Panc1 (cell line): ENCODE measurements around the gene PITPNM2. TPM values are rescaled to one million over a fixed set of nuclear protein-coding genes. Genes with fewer than 3 reads are reported as not detected.

Experiments used
- ATAC-seq: fragments of 200-7000 bp; cut with Tn5 transposase; 2 replicates; pipeline ENCODE4 v1.9.1; 2020; ENCODE audit warnings: mild to moderate bottlenecking, moderate library complexity
- BruUV-seq: library from RNA; stranded (reverse); fragments of 400-500 nt; replicated peaks from 2 replicates; lab custom pipeline; 2021; lab: Mats Ljungman, UMichigan
- CTCF ChIA-PET: fragments of 300-600 bp; sonication (Branson Sonifier 250); formaldehyde crosslinking; loops from one replicate; lab custom pipeline; 2022; ENCODE audit warnings: antibody characterized with exemption; lab: Charles Lee
- POLR2A ChIA-PET: fragments of 300-600 bp; sonication (Branson Sonifier 250); formaldehyde crosslinking; loops from one replicate; lab custom pipeline; 2022; ENCODE audit warnings: antibody characterized with exemption; lab: Charles Lee
- DNase-seq: peaks from one replicate; pipeline ENCODE4 v3.0.0-alpha.2; 2010; ENCODE audit warnings: low read depth, low spot score
- H3K27ac ChIP-seq: 2 replicates; pipeline ENCODE4 v1.5.1; 2011; ENCODE audit warnings: mild to moderate bottlenecking, low read length, inconsistent platforms
- H3K27me3 ChIP-seq: fragments of 200-500 bp; sonication (Bioruptor generic); 2 replicates; pipeline ENCODE4 v1.6.0; 2014; ENCODE audit warnings: low read length, inconsistent platforms; ENCODE audit not compliant: control insufficient read depth, insufficient read depth
- H3K36me3 ChIP-seq: fragments of 200-500 bp; sonication (Bioruptor generic); 2 replicates; pipeline ENCODE4 v1.5.1; 2014; ENCODE audit warnings: inconsistent platforms, mild to moderate bottlenecking, low read length, moderate library complexity; ENCODE audit not compliant: control insufficient read depth, insufficient read depth
- H3K4me1 ChIP-seq: 2 replicates; pipeline ENCODE4 v1.5.1; 2011; ENCODE audit warnings: inconsistent platforms, mild to moderate bottlenecking, low read length, moderate library complexity; ENCODE audit not compliant: control insufficient read depth, insufficient read depth
- H3K4me3 ChIP-seq, 2 experiments: 2 replicates each; pipeline ENCODE4 v1.5.1; 2011 to 2012; ENCODE audit warnings: low read depth in 2 of 2, low read length in 2 of 2, mild to moderate bottlenecking in 2 of 2, inconsistent platforms in 1 of 2, moderate library complexity in 1 of 2
- H3K9me3 ChIP-seq: fragments of 200-500 bp; sonication (Bioruptor generic); 2 replicates; pipeline ENCODE4 v1.5.1; 2014; ENCODE audit warnings: low read depth, mild to moderate bottlenecking, inconsistent platforms, low read length, moderate library complexity; ENCODE audit not compliant: control insufficient read depth, insufficient read depth
- POLR2AphosphoS5 ChIP-seq: IDR thresholded peaks from 2 replicates; pipeline ENCODE4 v1.6.1; 2012; ENCODE audit warnings: mild to moderate bottlenecking, low read depth, low read length, moderate library complexity
- REST ChIP-seq, 2 experiments: IDR thresholded peaks; 2 replicates each; pipeline ENCODE4 v1.6.1; 2011 to 2012; ENCODE audit warnings: low read depth in 2 of 2, control low read depth in 1 of 2, low read length in 1 of 2, mild to moderate bottlenecking in 1 of 2, moderate library complexity in 1 of 2; ENCODE audit not compliant: insufficient read depth in 1 of 2
- SIN3A ChIP-seq: IDR thresholded peaks from 2 replicates; pipeline ENCODE4 v1.6.1; 2012; ENCODE audit warnings: low read depth, mild to moderate bottlenecking, low read length, moderate library complexity, borderline replicate concordance; ENCODE audit not compliant: insufficient read depth
- TCF7L2 ChIP-seq: IDR thresholded peaks from 2 replicates; pipeline ENCODE4 v1.6.1; 2011; ENCODE audit warnings: mild to moderate bottlenecking, low read depth, low read length, inconsistent platforms
- in situ Hi-C: cut with HindIII; loops from 2 replicates; pipeline ENCODE4 v1.10.0; 2016; ENCODE audit warnings: low sequenced_read_pairs, low pct_unique_long_range_greater_than_20kb
- intact Hi-C: fragments of 100-400 bp; cut with micrococcal nuclease; formaldehyde crosslinking; loops from one replicate; pipeline ENCODE4 v1.10.0; 2022; ENCODE audit not compliant: unreplicated experiment
- total RNA-seq: library from RNA; stranded (reverse); gene quantifications from one replicate; pipeline ENCODE4 v1.2.1, GENCODE V29; 2021; ENCODE audit not compliant: unreplicated experiment
- TF ChIP-seq, protein P1 (sequence below): fragments of 450-650 bp; IDR thresholded peaks from 2 replicates; pipeline ENCODE4 v1.5.1; 2017; ENCODE audit warnings: mild to moderate bottlenecking

The PITPNM2 gene
- total RNA-seq, 1 experiment from 2014 or later: 26.4 TPM

DNA sequence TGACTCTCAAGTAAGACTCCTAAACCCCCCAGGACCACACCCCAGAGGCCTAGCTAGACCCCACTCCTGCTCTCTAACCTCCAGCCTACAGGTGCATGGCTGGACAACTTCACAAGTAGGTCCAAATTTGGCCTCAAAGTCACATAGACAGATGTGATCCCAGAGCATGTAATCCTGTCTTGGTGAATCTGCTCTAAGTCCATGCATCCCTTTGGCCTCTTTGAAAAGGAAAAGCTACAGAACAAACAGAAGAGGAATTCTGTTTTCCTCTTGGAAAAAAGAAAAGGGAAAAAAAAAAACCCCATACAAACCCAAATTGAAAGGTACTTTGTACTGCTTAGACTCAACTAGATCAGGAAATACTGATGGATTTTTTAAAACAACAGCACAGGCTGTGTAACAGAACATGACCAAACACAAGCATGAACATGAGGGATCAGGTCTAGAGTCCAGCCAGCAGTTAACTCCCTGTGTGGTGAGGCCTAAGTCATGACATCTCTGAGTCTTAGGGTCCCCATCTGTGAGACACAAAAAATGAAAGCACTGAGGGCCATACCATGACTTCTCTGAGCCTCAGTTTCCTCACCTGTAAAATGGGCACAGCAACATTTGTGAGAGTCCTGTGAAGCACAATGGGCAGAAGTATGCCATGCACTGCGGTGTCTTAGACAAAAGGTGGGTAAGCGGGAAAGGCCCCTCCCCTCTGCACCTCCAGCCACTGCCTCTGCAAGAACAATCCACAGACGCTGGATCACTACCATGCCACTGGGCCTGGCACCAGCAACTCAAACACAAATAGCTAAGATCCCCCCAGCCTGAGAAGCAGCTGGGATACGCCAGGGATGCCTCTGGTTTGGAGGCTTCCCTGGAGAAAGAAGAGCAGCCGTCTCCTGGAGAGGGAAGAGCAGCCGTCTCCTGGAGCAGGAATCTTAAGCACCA lies 9.9 kb downstream of the PITPNM2 start:
- ATAC-seq (no peak), DNase-seq (no peak)
- in situ Hi-C loops (no loop called here), intact Hi-C loops (loop anchor here (10.0 kb wide), 1 partner anchor 156 kb away; the partner anchor contains the start of gene ARL6IP4)
- Histone ChIP-seq H3K27ac (peak overlapping the region; percentile 89), H3K4me1 (peaks cover 49% of the 10 kb centered on the region), H3K36me3 (no peaks in the 10 kb centered on the region), H3K27me3 (no peaks in the 10 kb centered on the region), H3K9me3 (no peaks in the 10 kb centered on the region), H3K4me3 (peak overlapping the region in 1 of 2 experiments; percentile 16; a peak in 1 of 4 replicates)
- CTCF ChIA-PET: no interaction called here
- POLR2A ChIA-PET: interaction anchor here (0.6 kb wide), 2 partner anchors 8 to 24 kb away, joined by 3 to 12 read pairs; no protein-coding TSS in a partner anchor
- TF ChIP-seq TCF7L2: no peak
- TF ChIP-seq, protein P1, sequence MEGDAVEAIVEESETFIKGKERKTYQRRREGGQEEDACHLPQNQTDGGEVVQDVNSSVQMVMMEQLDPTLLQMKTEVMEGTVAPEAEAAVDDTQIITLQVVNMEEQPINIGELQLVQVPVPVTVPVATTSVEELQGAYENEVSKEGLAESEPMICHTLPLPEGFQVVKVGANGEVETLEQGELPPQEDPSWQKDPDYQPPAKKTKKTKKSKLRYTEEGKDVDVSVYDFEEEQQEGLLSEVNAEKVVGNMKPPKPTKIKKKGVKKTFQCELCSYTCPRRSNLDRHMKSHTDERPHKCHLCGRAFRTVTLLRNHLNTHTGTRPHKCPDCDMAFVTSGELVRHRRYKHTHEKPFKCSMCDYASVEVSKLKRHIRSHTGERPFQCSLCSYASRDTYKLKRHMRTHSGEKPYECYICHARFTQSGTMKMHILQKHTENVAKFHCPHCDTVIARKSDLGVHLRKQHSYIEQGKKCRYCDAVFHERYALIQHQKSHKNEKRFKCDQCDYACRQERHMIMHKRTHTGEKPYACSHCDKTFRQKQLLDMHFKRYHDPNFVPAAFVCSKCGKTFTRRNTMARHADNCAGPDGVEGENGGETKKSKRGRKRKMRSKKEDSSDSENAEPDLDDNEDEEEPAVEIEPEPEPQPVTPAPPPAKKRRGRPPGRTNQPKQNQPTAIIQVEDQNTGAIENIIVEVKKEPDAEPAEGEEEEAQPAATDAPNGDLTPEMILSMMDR: no peak
- no peak for TF ChIP-seq REST (IDR thresholded peaks at IDR 0.05; ENCODE audit: insufficient read depth in 1 of 2, low read depth in 2 of 2, low read length in 1 of 2)
- TF ChIP-seq SIN3A: no peak
- no peak for TF ChIP-seq POLR2AphosphoS5
- no TSS peak for BruUV-seq

GRCh38 chr12:123139926-123140675 lies 10.8 kb downstream of the PITPNM2 start:
- ChIA-PET POLR2A (interaction anchor here (0.6 kb wide), 1 partner anchor 9 kb away, joined by 3 read pairs; no protein-coding TSS in a partner anchor), CTCF (no interaction called here)
- no peak overlapping the region for H3K4me3 ChIP-seq
- TF ChIP-seq, protein P1: no peak
- TF ChIP-seq TCF7L2 (no peak), SIN3A (no peak), POLR2AphosphoS5 (no peak), REST (IDR thresholded peaks at IDR 0.05; ENCODE audit: insufficient read depth in 1 of 2, low read depth in 2 of 2, low read length in 1 of 2) (no peak)
- ATAC-seq (no peak), DNase-seq (no peak)
- in situ Hi-C loops: no loop called here
- no peaks in the 10 kb centered on the region for H3K27me3 ChIP-seq
- peak overlapping the region; percentile 89 for H3K27ac ChIP-seq
- no TSS peak for BruUV-seq
- no peaks in the 10 kb centered on the region for H3K36me3 ChIP-seq
- intact Hi-C loops: loop anchor here (10.0 kb wide), 1 partner anchor 155 kb away; the partner anchor contains the start of gene ARL6IP4
- H3K9me3 ChIP-seq: no peaks in the 10 kb centered on the region
- peaks cover 49% of the 10 kb centered on the region for H3K4me1 ChIP-seq
